Ishikawa (cell line): Measurements from ENCODE around the gene STRIP1.

Source experiments
- CEBPB ChIP-seq: IDR thresholded peaks from 2 replicates; pipeline ENCODE4 v1.6.1; 2012
- CREB1 ChIP-seq: IDR thresholded peaks from 2 replicates; pipeline ENCODE4 v1.6.1; 2012; ENCODE audit warnings: low read depth
- EGR1 ChIP-seq: IDR thresholded peaks from 2 replicates; pipeline ENCODE4 v1.6.1; 2012
- EP300 ChIP-seq: IDR thresholded peaks from 2 replicates; pipeline ENCODE4 v1.6.1; 2012; ENCODE audit warnings: borderline replicate concordance
- FOXM1 ChIP-seq: IDR thresholded peaks from 2 replicates; pipeline ENCODE4 v1.6.1; 2012; ENCODE audit warnings: low read depth, borderline replicate concordance
- NFIC ChIP-seq: IDR thresholded peaks from 2 replicates; pipeline ENCODE4 v1.6.1; 2012
- RAD21 ChIP-seq: IDR thresholded peaks from 2 replicates; pipeline ENCODE4 v1.6.1; 2012; ENCODE audit warnings: low read depth
- REST ChIP-seq: IDR thresholded peaks from 2 replicates; pipeline ENCODE4 v1.6.1; 2012; ENCODE audit warnings: low read depth, mild to moderate bottlenecking
- TAF1 ChIP-seq: IDR thresholded peaks from 2 replicates; pipeline ENCODE4 v1.6.1; 2012; ENCODE audit warnings: low read depth, mild to moderate bottlenecking
- TCF12 ChIP-seq: IDR thresholded peaks from 2 replicates; pipeline ENCODE4 v1.6.1; 2012; ENCODE audit warnings: low read depth
- TEAD4 ChIP-seq: IDR thresholded peaks from 2 replicates; pipeline ENCODE4 v1.6.1; 2012
- YY1 ChIP-seq: IDR thresholded peaks from 2 replicates; pipeline ENCODE4 v1.6.1; 2012; ENCODE audit warnings: low read depth
- ZBTB7A ChIP-seq: IDR thresholded peaks from 2 replicates; pipeline ENCODE4 v1.6.1; 2012; ENCODE audit warnings: low read depth
- TF ChIP-seq, protein P1 (sequence below): IDR thresholded peaks from 2 replicates; pipeline ENCODE4 v1.6.1; 2012
- TF ChIP-seq, protein P2 (sequence below): IDR thresholded peaks from 2 replicates; pipeline ENCODE4 v1.6.1; 2012

The STRIP1 gene

DNA sequence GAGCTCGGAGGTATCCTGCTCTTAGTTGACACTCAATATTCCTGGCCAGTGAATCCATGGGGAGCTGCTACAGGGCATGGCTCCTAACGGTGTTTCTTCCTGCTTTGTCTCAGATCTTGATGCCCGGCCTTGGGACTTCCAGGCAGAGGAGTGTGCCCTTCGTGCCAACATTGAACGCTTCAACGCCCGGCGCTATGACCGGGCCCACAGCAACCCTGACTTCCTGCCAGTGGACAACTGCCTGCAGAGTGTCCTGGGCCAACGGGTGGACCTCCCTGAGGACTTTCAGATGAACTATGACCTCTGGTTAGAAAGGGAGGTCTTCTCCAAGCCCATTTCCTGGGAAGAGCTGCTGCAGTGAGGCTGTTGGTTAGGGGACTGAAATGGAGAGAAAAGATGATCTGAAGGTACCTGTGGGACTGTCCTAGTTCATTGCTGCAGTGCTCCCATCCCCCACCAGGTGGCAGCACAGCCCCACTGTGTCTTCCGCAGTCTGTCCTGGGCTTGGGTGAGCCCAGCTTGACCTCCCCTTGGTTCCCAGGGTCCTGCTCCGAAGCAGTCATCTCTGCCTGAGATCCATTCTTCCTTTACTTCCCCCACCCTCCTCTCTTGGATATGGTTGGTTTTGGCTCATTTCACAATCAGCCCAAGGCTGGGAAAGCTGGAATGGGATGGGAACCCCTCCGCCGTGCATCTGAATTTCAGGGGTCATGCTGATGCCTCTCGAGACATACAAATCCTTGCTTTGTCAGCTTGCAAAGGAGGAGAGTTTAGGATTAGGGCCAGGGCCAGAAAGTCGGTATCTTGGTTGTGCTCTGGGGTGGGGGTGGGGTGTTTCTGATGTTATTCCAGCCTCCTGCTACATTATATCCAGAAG is 19.4 kb downstream of the STRIP1 start:
- no peak for TF ChIP-seq FOXM1
- no peak for TF ChIP-seq TAF1
- no peak for TF ChIP-seq REST
- TF ChIP-seq EP300 = no peak
- TF ChIP-seq, protein P1, sequence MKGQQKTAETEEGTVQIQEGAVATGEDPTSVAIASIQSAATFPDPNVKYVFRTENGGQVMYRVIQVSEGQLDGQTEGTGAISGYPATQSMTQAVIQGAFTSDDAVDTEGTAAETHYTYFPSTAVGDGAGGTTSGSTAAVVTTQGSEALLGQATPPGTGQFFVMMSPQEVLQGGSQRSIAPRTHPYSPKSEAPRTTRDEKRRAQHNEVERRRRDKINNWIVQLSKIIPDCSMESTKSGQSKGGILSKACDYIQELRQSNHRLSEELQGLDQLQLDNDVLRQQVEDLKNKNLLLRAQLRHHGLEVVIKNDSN = no peak
- no peak for TF ChIP-seq TCF12
- no peak for TF ChIP-seq NFIC
- TF ChIP-seq CREB1 = no peak
- TF ChIP-seq RAD21 = peak; percentile 60

GRCh38 chr1:110055493-110056284 is 21.3 kb downstream of the STRIP1 start:
- no peak for TF ChIP-seq YY1
- TF ChIP-seq TAF1 = no peak
- TF ChIP-seq EP300 = no peak
- TF ChIP-seq TCF12 = no peak
- no peak for TF ChIP-seq CREB1
- TF ChIP-seq, protein P1 = no peak
- TF ChIP-seq ZBTB7A = no peak
- no peak for TF ChIP-seq NFIC
- no peak for TF ChIP-seq FOXM1
- no peak for TF ChIP-seq EGR1
- TF ChIP-seq RAD21 = no peak
- TF ChIP-seq, protein P2, sequence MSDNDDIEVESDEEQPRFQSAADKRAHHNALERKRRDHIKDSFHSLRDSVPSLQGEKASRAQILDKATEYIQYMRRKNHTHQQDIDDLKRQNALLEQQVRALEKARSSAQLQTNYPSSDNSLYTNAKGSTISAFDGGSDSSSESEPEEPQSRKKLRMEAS = no peak
- TF ChIP-seq CEBPB = no peak
- TF ChIP-seq TEAD4 = no peak
- no peak for TF ChIP-seq REST

DNA sequence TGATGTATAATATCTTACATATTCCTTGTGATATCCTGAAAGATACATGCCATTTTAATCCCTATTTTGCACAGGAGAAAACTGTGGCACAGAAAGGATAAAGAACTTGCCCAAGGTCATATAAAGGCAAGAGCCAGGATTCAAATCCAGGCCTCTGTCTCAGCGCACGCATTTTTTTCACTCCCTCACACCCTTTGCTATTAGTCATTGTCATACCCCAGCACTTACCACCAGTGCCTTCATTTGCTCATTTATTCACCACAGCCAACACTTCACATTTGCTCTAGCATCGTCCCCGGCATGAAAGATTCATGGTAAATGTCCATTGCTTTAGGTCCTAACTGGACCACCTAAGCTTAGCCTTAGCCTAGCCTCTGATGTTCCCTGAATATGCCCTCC is 21.9 kb downstream of the STRIP1 start:
- TF ChIP-seq NFIC (no peak), EP300 (no peak)

DNA sequence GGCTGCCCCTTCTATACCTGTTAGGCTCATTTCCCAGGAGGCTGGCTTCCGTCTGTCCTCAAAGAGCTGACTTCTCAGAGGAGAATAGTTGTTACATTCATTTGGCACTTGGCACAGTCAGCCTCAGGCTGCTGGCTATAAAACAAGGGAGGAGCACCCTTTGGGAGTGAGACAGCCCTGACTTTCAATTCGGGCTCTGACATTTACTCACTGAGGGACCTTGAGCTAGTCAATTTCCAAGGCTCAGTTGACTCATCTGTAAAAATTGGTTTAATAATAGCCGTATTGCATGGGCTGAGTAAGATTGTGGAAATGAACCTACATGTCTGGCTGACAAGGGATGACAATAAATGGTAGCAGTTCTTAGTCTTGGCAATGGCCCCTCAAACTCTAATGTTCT is 22.4 kb downstream of the STRIP1 start:
- TF ChIP-seq ZBTB7A = no peak
- no peak for TF ChIP-seq FOXM1
- TF ChIP-seq EP300 = no peak
- TF ChIP-seq, protein P2 = no peak
- TF ChIP-seq CEBPB = no peak
- no peak for TF ChIP-seq REST
- no peak for TF ChIP-seq TEAD4
- no peak for TF ChIP-seq NFIC
- TF ChIP-seq RAD21 = no peak
- no peak for TF ChIP-seq TCF12
